DMS79 treated with DMSO at 0.1 percent for 48 hours (cell line): ENCODE measurements around the gene RIBC2.
"Not testable (repeated sequence)": the region's sequence is repeated elsewhere in the genome, so short reads cannot be mapped to it uniquely, and the experiment has no call there.

ENCODE experiments used
- DNase-seq: peaks from one replicate; lab custom pipeline; 2025; lab: John Stamatoyannopoulos, UW

RIBC2 gene

DNA sequence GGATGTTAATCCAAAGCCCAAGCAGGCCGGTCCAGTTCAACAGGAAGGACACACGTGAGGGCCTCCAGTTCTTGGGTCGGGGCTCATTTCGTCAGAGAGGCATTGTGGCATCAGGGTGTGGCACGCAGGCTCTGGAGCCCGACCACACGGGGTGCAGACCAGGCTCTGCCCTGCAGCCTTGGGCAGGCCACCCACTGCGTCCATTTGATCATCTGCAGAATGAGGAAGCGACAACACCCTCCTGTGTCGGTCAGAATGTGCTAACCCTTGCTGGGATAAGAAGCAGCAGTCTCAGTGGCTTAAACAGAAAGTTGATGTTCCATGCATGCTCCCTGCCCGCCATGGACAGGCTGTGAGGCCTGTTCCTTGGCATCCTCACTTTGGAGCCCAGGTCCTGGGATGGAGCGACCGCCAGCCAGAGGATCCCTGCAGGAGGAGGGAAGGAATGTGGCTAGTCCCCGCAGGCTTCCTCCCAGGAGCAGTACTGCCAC is 10.8 kb downstream of the RIBC2 start:
- DNase-seq, result no peak

DNA sequence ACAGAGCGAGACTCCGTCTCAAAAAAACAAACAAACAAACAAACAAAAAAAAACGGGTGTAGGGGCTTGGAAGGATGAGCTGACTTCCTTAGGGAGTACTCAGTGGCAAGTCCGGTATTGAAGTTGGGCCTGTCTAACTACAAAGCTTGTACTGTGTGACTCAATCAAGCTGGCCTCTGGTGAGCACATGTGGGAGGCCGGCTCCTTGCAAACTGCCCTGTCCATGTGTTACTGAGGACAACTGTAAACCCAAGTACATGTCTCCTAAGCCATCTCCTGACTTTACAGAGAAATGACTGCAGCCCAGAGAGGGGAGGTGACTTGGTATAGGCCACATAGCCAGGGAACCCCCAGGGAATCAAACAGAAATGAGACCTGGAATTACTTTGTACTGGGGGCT is 11.6 kb downstream of the RIBC2 start:
- DNase-seq, result no peak

DNA sequence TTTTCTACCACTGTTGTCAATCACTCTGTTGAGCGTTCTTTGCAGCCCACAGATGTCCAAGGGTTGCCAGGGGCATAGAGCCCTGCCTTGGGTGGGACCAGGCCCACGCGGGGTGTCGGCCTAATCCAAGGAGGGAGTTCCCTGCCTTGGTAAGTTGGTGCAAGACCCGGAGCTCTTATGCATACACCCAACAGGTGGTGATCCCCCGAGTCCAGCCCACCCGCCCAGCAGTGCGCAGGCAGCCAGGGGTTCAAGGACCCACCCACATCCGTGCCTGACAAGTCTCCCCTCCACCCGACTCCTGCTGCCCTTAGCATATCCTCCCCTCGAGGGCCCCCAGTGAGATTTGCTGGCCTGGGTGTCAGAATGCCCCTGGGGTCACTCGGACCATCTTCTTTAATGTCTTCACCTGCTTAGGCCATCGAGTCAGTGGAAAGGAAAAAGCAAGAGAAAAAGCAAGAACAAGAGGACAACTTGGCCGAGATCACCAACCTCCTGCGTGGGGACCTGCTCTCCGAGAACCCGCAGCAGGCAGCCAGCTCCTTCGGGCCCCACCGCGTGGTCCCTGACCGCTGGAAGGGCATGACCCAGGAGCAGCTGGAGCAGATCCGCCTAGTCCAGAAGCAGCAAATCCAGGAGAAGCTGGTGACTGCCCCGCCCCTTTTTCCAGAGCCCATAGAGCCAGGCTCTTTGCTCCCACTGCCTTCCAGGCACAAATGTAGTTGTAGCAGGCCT is 12.2 kb downstream of the RIBC2 start:
- no peak for DNase-seq

DNA sequence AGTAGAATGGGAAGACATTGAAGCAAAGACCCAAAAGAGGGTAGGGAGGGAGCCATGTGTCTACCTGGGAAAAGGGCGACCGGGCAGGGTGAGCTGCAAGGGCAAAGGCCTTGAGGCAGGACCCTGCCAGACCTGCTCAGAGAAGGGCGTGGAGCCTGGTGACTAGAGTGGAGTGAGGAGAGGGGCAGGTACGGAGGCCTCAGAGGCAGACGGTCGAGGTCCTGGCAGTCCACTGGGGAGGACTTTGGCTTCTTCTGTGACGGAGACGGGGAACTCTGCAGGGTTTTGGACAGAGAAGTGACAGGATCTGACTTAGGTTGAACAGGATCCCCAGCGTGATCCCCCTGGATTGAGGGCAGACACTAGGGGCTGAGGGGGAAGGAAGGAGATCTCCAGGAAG is 12.9 kb downstream of the RIBC2 start:
- DNase-seq, result no peak

DNA sequence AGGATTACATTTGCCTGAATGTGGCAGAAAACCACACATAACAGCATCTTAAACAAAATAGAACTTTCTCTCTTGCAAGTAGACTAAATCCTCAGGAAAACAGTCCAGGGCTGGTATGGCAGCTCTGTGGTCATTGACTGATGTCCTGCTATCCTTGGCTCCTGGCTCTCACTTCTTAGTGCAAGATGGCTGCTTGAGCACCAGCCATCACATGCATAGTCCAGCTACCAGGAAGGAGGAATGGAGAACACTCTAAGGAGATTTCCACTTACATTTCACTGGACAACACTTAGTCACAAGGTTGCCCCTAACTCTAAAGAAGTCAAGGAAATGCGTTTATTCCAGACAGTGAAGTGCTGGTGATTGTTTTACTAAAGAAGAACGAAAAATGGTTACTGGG is 13.6 kb downstream of the RIBC2 start:
- DNase-seq, result no peak

DNA sequence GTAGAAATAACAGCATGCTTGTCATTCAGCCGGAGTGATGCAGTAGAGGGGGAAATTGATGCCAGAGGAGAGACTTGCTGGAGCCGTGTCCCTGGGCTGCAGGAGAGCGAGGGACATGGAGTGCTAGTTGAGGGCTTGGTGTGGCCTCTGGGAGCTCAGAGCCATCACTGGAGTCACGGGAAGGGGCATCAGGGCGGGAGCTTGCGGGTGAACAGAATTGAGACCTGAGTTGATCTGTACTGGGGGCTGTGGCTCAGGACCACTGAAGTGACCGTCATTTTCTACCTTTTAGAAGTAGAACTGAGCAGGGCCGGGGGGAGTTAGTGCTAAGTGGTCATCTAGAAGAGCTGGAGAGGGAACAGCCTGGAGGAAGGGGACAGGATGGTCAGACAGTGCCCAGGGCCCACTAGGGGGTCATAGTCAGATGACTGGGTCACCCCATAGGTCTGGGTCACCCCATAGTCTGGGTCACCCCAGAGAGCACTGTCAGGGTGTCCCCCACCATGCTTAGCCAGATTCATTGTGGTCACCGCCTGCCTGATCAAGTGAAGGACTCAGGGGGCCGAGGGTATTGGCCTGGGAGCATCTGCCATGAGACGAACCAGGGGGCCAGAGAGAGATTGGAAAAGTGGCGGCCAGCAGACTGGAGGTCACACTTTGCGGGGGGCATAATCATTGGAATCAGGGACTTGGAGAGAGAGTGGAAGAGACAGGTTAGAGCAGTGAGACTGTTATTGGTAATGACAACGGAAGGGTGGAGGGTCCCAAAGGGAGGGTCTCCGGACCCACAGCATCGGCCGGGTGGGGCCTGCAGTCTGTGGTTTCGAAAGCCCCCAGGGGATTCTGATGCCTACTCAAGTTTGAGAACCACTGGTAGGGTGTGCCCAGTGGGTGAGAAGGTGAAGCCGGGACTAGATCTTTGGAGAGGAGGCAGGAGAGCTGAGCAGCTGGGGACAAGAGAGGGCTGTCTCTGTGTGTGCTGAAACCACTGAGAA is 15.2 kb downstream of the RIBC2 start:
- no peak for DNase-seq

DNA sequence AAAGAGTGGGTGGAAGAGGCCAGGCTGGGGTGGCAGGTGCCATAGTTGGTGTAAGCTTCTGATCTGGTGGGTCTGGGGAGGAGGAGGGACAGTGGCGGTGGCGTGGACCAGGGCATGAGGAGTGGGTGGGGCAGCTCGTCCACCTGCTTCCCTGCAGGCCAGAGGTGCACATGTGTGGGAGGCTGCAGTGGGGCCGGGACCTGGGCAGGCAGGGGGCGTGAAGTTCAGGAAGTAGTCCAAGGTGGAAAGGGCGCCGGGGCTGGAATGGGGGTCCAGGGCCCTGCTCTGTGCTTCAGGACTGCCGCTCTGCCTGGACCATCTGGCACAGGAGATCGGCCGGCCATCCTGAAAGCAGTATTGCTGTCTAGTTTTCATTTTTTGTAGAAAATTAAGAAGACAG is 15.9 kb downstream of the RIBC2 start:
- no peak for DNase-seq

DNA sequence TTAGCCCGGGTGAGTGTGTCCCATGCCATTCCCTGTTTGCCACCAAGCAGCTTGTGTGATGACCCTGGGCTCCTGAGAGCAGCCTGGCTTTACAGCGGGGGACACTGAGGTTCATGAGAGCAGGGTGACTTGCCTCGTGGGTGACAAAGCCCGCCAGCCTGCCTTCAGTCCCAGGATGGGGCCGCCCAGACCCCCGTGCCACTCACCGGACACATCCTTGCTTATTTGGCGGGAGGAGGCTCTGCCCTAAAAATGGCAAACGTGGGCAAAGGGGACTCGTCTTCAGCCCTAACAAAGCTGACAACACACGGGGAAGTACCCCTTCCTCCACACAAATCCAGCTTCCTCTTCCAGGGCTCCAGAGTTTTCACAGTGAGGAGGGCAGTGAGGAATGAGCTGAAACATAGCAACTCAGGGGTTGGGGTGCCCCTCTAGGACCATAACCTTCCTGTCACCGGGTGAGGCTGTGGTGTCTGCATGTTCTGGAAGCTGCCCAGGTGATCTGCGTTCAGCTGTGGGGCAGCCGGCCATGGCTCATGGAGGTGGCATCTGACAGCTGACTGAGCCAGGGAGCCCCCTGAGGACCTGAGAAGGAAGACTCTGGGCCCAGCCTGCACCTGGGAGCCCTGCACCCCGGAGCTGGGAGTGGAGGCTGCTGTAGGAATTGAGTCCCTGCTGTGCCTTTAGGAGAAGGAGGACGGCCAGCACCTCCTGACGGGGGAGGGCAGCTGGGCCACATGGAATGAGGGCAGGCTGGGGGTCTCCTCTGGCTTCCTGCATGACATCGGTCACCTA is 16.7 kb downstream of the RIBC2 start:
- DNase-seq, result no peak

DNA sequence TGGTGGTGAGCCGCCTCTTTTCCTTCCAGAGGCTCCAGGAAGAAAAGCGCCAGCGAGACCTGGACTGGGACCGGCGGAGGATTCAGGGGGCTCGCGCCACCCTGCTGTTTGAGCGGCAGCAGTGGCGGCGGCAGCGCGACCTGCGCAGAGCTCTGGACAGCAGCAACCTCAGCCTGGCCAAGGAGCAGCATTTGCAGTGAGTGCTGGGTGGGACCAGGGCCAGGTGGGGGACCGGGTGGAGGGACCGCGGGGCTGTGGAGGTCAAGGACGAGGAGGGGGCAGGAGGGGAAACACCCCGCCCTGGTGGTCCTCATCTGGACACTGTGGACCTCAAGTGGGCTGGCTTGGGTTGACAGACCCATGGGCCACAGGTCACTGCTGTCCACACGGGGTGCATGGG is 17.4 kb downstream of the RIBC2 start:
- no peak for DNase-seq

DNA sequence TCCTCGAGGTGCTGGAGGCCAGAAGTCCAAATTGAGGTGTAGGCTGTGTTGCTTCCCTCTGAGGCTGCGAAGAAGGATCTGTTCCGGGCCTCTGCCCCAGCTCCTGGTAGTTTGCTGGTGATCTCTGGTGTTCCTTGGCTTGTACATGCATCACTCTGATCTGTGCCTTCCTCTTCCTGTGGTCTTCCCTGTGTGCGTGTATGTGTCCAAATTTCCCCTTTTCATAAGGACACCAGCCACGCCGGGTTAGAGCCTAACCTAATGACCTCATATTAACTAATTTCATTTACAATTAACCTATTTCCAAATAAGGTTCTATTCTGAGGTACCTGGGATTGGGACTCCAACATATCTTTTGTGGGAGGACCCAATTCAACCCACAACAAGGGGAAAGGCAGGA is 21.5 kb downstream of the RIBC2 start:
- no peak for DNase-seq

DNA sequence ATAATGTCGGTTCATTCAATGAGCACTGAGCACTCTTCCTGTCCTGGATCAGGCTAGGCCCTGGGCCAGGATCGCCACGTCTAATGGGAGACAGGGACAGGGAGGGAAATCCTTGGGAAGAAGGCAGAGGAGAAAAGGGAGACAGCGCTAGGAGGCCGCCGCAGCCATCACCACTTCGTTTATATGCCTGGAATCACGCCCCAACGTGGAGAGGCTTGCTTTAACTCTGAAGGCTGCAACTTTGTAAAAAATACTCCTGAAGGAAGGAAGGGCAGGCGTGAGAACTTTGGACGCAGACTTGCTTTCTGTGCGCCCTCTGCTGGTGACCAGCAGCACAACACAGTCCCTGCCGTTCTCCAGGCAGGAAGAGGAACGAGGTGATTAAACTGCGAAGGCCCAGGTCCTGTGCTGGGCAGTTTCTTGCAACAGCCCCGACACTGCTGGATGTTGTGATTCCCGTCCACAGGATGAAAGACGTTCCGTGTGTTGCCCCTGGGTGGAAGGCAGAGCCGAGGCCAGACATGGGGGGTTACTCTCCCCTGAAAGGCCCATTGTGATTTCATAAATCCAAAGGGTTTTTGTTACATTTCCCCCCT is 22.1 kb downstream of the RIBC2 start:
- peak; percentile 29 for DNase-seq

DNA sequence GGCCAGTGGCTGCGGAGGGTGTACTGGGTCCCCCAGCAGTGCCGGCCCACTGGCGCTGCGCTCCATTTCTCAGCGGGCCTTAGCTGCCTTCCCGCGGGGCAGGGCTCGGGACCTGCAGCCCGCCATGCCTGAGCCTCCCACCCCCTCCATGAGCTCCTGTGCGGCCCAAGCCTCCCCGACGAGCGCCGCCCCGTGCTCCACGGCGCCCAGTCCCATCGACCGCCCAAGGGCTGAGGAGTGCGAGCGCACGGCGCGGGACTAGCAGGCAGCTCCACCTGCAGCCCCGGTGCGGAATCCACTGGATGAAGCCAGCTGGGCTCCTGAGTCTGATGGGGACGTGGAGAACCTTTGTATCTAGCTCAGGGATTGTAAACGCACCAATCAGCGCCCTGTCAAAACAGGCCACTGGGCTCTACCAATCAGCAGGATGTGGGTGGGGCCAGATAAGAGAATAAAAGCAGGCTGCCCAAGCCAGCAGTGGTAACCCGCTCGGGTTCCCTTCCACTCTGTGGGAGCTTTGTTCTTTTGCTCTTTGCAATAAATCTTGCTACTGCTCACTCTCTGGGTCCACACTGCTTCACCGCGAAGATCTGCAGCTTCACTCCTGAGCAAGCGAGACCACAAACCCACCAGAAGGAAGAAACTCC is 23.5 kb downstream of the RIBC2 start:
- DNase-seq, result not testable (repeated sequence)

DNA sequence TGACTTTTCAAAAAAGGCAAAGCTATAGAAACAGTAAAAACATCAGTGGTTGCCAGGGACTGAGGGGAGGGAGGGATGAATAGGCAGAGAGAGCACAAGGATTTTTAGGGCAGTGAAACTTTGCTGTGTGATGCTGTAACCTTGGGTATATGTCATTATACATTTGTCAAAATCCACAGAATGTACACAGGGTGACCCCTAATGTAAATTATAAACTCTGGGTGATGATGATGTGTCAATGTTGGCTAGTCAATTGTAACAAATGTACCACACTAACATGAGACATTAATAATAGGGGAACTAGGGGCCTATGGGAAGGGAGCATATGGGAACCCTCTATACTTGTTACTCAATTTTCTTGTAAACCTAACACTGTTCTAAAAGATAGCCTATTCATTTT is 24.8 kb downstream of the RIBC2 start:
- no peak for DNase-seq

DNA sequence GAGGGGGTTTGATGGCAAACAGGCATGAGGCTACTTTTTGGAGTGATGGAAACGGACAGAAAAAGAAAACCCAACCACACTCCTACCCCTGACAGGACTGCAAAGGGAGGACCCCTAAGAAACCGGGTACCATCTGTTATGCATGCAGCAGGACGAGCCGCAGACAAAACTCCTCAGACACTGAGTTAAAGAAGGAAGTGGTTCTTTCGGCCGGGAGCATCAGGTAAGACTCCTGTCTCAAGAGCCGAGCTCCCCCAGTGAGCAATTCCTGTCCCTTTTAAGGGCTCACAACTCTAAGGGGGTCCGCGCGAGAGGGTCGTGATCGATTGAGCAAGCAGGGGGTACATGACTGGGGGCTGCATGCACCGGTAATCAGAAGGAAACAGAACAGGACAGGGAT is 27.2 kb downstream of the RIBC2 start:
- not testable (repeated sequence) for DNase-seq

DNA sequence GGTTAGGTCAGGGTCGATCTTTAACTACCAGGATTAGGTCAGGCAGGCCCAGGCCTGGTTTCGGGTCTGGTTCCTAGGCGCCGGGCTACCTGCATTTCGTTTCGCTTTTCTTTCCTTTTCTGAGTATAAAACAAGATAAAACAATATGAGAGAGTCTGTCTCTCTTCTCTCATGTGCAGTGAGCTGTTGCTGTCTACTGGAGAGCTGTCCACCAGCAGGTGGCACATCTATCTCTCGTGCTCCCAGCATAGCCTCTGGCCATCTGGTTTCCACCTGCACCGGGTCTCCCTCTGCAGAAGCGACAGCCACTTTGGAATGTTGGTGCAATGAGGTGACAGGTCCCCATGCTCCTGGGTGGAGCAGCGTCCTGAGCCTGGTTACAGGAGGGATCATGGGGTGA is 27.6 kb downstream of the RIBC2 start:
- no peak for DNase-seq

DNA sequence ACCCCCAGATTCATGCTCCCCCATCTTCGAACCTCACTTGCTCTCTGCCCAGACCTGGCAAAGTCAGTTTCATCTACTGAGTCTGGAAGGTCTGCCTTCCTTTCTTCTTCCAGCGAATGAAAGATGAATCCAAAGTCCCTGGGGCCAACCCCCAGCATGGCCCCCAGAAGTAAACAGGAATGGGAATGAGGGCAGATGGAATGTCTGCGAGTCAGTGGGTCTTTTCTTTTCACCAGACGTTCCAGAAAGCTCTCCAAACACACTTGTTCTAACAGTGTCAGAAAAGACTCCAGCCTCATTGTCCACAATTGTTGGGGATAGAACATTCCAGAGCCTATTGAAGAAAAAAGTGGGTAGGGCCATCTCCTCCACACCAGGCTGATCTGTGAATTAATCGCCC is 28.6 kb downstream of the RIBC2 start:
- DNase-seq, result no peak

DNA sequence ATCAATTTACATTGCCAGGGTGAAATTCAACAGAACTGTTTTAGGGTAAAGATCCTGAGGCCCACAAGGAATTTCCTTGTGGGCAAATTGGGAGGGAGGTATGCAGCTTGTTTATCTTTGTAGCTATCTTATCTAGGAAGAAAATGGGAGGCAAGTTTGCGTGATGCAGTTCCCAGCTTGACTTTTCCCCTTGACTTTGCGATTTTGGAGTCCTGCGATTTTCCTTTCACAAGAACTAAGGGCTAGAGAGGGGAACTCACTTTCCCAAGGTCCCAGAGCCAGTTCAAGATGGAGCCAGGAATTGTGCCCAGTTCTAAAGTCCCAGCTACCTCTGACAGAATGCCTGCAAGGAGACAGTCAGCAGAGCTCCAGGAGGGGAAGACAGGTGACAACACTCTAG is 30.7 kb downstream of the RIBC2 start:
- DNase-seq, result no peak

DNA sequence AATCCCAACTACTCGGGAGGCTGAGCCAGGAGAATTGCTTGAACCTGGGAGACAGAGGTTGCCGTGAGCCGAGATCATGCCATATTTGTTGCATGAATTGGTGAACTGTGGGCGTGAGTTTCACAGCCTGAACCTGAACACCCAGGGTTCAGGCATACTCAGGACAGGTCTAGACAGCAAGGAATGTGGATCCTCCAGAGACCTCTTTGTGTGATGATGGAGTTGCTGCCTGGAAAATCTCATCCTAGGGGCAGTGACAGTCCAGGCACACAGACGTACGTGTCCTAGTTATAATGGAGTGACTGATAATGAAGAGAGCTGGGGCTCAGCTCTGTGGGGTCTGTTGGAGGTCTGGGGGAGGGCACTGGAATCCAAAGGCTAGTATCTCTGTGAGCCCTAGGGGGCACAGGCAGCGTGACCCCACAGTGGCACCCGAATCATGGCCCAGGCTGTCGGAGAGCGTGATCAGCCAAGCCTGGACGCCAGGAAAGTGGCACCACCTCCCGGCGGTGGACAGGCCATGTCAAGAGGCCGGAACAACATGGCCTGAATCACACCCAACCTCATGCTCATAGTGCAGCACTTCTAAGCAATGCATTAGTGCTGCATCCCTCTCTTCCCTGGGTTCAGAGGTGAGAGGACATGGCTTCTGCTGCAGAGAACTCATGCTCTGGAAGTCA is 31.7 kb downstream of the RIBC2 start:
- no peak for DNase-seq

DNA sequence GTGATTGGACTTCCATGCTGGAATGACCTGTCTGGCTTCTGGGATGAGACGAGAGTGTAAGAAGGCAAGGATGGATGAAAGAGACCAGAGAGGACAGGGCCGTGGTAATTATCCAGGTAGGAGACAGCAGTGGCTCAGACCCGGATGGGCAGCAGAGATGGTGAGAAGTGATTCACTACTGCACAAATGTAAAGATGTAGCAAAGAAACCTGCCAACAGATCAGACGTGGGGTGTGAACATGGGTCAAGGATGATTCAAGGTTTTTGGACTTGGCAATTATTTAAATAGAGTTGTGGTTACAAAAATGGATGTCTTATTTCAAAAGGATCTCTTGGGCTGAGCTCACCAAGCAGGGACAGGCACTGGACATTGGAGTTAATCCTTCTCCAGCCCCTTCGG is 32.7 kb downstream of the RIBC2 start:
- DNase-seq, result no peak

DNA sequence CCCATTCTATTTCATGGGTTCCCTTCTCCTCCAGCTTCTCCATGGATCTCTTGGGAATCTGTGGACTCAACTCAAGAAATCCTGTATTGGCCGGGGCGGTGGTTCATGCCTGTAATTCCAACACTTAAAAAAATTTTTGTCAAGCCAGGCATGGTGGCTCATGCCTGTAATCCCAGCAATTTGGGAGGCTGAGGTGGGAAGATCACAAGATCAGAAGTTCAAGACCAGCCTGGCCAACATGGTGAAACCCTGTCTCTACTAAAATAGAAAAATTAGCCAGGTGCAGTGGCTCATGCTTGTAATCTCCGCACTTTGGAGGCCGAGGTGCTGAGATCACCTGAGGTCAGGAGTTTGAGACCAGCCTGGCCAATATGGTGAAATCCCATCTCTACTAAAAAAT is 34.1 kb downstream of the RIBC2 start:
- DNase-seq, result not testable (repeated sequence)

DNA sequence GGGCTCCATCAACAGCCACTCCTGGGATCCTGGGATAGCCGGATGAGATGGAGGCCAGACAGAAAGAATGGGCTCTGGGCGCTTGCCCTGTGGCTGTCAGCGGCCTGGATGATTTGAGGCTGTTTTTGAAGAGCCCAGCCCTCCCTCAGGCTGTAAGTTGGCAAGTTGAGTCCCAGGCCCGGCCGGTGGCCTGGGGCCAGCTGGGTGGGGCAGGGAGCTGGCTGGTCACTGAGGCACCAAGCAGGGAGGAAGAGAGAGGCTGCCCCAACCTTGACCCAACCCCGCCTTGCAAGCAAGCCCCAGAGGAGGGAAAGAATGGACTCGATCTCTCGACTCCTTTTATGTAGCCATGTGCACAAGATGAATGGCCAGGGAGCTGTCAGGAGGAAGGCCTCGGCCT is 34.9 kb downstream of the RIBC2 start:
- no peak for DNase-seq
